Activated B cell treated with CpG ODN at 0.5 μM for 24 hours (primary cell): Measurements from ENCODE around the gene ABHD12. TPM values are rescaled to one million over a fixed set of nuclear protein-coding genes. Genes with fewer than 3 reads are reported as not detected.

Experiments used
- ATAC-seq: fragments of 200-7000 bp; cut with Tn5 transposase; one replicate; pipeline ENCODE4 v1.10.0; 2021; ENCODE audit warnings: low read depth, mild to moderate bottlenecking, moderate library complexity
- CTCF ChIA-PET: fragments of 350-600 bp; sonication (Branson Sonifier 250); formaldehyde crosslinking; loops from one replicate; lab custom pipeline; 2021; ENCODE audit warnings: antibody characterized with exemption; lab: Charles Lee
- POLR2A ChIA-PET: fragments of 350-600 bp; sonication (Branson Sonifier 250); formaldehyde crosslinking; loops from one replicate; lab custom pipeline; 2021; ENCODE audit warnings: antibody characterized with exemption; lab: Charles Lee
- DNase-seq: peaks from one replicate; pipeline ENCODE4 v3.0.0; 2022
- H3K27ac Mint-ChIP-seq: one replicate; pipeline ENCODE4 v1.8.0; 2020; ENCODE audit warnings: mixed read lengths
- H3K27me3 Mint-ChIP-seq: one replicate; pipeline ENCODE4 v1.8.0; 2021; ENCODE audit warnings: mixed read lengths
- H3K36me3 Mint-ChIP-seq: one replicate; pipeline ENCODE4 v1.8.0; 2021; ENCODE audit warnings: low read depth, mixed read lengths
- H3K4me1 Mint-ChIP-seq: one replicate; pipeline ENCODE4 v1.8.0; 2021; ENCODE audit warnings: mixed read lengths
- H3K4me3 Mint-ChIP-seq: one replicate; pipeline ENCODE4 v1.8.0; 2020; ENCODE audit warnings: mild to moderate bottlenecking, mixed read lengths
- H3K9me3 Mint-ChIP-seq: one replicate; pipeline ENCODE4 v1.8.0; 2020; ENCODE audit warnings: mixed read lengths
- intact Hi-C: fragments of 100-400 bp; cut with micrococcal nuclease; formaldehyde crosslinking; loops from one replicate; pipeline ENCODE4 v1.15.1; 2024
- total RNA-seq: library from RNA; stranded (reverse); gene quantifications from 2 replicates; pipeline ENCODE4 v1.2.3, GENCODE V29; 2022
- TF ChIP-seq, protein P1 (sequence below): fragments of 200-600 bp; IDR thresholded peaks from one replicate; pipeline ENCODE4 v1.8.0; 2022; ENCODE audit warnings: antibody characterized with exemption, mild to moderate bottlenecking

The ABHD12 gene
- total RNA-seq, 1 donor from 2014 or later, result 16.3 TPM

DNA sequence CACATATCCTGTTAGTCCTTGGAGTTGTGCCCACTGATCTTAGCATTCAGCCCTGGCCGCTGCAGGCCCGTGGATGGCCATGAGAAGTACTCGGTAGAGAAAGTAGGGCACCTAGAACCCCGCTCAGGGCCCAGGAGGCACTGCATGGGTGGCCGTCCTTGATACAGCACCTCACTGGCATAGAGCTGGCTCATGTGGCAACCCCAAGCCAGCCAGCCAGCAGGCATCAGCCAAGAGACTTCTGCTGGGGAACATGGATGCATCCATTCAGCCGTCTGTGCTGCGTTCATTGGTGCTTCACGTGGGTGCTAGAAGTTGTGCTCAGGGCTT lies 132.2 kb downstream of the ABHD12 start:
- no peak for ATAC-seq
- POLR2A ChIA-PET, result no interaction called here
- Mint-ChIP-seq H3K4me3 (no peak overlapping the region), H3K36me3 (peaks cover 36% of the 10 kb centered on the region), H3K27ac (no peak overlapping the region), H3K9me3 (no peaks in the 10 kb centered on the region), H3K4me1 (no peaks in the 10 kb centered on the region), H3K27me3 (no peaks in the 10 kb centered on the region)
- intact Hi-C loops, result no loop called here
- TF ChIP-seq, protein P1, sequence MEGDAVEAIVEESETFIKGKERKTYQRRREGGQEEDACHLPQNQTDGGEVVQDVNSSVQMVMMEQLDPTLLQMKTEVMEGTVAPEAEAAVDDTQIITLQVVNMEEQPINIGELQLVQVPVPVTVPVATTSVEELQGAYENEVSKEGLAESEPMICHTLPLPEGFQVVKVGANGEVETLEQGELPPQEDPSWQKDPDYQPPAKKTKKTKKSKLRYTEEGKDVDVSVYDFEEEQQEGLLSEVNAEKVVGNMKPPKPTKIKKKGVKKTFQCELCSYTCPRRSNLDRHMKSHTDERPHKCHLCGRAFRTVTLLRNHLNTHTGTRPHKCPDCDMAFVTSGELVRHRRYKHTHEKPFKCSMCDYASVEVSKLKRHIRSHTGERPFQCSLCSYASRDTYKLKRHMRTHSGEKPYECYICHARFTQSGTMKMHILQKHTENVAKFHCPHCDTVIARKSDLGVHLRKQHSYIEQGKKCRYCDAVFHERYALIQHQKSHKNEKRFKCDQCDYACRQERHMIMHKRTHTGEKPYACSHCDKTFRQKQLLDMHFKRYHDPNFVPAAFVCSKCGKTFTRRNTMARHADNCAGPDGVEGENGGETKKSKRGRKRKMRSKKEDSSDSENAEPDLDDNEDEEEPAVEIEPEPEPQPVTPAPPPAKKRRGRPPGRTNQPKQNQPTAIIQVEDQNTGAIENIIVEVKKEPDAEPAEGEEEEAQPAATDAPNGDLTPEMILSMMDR, result no peak
- CTCF ChIA-PET, result no interaction called here
- no peak for DNase-seq

DNA sequence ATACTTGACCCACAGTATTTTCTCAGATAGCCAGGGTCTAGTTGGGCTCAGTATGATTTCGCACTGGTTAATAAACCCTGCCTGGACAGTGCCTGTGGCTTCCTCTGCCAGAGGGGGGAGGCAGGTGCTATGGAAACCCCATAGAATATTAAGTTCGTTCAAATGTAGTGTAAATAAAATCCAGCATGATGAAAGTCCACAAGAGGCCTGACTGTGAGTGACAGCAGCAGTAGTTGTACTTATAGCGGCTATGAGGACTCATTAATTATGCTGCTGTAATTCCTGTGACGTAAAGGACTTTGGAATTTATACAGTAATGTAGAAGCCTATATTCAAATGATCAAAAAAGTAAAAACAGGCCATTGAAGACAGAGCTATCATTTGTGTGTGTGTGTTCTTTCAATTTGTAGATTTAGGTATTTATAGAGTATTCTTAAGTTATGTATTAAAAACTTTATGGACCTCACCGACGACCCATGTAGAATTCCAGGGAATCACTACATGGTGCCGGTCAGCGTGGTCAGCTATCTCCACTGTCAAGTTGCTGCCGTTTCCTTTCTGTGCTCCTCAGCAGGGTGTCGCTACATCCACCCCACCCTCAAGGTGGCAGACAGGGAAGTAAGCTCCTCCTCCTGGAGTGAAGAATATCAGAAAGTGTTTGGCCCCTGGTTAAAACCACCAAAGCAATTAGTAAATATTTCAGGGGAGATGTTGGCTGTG lies 132.7 kb downstream of the ABHD12 start:
- H3K4me3 Mint-ChIP-seq, result no peak overlapping the region
- TF ChIP-seq, protein P1, result no peak
- DNase-seq, result no peak
- H3K36me3 Mint-ChIP-seq, result peaks cover 36% of the 10 kb centered on the region
- H3K4me1 Mint-ChIP-seq, result no peaks in the 10 kb centered on the region
- no peaks in the 10 kb centered on the region for H3K9me3 Mint-ChIP-seq
- H3K27ac Mint-ChIP-seq, result no peak overlapping the region
- no peak for ATAC-seq
- ChIA-PET POLR2A (no interaction called here), CTCF (no interaction called here)
- intact Hi-C loops, result no loop called here
- no peaks in the 10 kb centered on the region for H3K27me3 Mint-ChIP-seq

DNA sequence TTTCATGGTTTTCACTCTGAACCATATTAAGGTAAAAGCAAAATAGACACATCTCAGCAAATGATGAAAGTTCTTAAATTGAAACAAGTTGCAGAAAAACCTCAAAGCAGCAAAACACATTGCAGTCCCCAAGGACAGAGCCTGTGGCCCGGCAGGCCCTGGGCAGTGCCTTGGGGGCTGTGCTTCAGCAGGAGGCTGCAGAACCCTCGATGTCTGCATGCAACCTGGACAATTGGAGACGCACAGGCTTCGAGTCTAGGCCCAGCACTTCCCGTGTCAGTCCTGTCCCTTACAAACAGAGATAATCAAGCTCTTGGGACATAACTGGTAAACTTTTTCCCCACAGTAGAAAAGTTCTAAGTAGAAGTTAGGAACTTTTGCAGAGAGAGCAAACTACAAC lies 133.5 kb downstream of the ABHD12 start:
- intact Hi-C loops, result no loop called here
- TF ChIP-seq, protein P1, result no peak
- peaks cover 36% of the 10 kb centered on the region for H3K36me3 Mint-ChIP-seq
- no peak for ATAC-seq
- H3K4me1 Mint-ChIP-seq, result no peaks in the 10 kb centered on the region
- no peak for DNase-seq
- CTCF ChIA-PET, result no interaction called here
- POLR2A ChIA-PET, result no interaction called here
- H3K27me3 Mint-ChIP-seq, result no peaks in the 10 kb centered on the region
- H3K9me3 Mint-ChIP-seq, result no peaks in the 10 kb centered on the region
- H3K4me3 Mint-ChIP-seq, result no peak overlapping the region
- H3K27ac Mint-ChIP-seq, result no peak overlapping the region

DNA sequence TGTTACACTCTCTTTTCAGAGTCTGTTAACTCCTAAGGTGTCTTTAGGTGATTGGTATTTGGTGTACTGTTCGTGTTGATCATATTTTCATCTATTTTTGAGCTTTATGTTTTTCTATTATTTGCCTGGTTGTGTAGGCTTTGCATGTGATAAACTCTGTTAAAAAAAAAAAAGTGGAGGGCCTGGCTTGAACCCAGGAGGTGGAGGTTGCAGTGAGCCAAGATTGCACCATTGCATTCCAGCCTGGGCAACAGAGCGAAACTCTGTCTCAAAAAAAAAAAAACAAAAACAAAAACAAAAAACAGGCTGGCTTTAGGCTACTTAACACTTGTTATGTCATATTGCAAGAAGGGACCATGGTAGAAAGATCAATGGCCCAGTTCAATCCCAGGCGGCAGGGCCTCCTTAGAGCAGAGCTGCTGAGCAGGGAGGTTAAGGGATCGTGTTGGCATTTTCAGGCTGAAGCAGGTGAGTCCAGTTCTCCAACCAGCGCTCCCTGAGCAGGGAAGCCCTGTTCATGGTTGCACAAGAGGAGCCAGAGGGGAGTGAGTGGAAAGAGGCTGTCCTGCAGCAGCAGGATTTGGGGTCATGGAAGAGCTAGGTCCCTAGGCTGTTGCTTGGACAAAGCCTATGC lies 134.3 kb downstream of the ABHD12 start:
- Mint-ChIP-seq H3K4me1 (no peaks in the 10 kb centered on the region), H3K27ac (no peak overlapping the region), H3K36me3 (peaks cover 28% of the 10 kb centered on the region), H3K4me3 (no peak overlapping the region), H3K9me3 (no peaks in the 10 kb centered on the region), H3K27me3 (no peaks in the 10 kb centered on the region)
- ATAC-seq, result no peak
- intact Hi-C loops, result no loop called here
- POLR2A ChIA-PET, result no interaction called here
- no peak for DNase-seq
- TF ChIP-seq, protein P1, result no peak
- CTCF ChIA-PET, result interaction anchor here (0.6 kb wide), 1 partner anchor 415 kb away, joined by 3 read pairs; no protein-coding TSS in a partner anchor

DNA sequence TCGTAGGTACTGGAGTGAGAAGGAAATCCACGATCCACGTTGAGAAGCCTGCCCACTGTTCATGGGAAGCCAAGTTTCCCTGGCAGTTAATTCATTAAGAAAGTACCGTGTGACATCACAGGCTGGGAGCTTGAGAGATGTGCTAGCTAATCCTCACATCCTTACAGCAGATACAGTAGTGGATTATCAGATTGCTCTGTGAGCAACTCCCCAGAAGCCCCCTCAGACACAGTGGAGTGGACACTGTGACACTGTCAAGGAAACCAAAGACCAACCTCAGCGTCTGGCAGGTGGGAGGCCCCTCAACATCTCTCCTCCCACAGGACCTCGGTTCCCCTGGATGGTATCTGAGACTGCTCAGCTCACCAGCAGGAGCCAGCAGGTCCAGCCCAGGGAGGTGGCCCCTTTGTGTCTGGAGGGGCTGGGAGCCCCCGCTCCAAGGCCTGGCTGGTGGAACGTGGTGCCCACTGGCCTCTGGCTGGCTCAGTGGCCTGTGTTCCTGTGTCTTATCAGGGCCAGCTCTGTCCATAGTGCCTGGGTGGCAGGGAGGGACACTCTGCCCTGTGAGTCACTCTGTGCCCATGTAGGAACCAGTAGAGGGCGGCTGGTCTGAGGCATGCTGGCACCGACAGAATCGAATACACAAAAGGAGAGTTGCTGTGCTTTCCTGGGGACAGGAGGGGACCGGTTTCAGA lies 135.5 kb downstream of the ABHD12 start:
- H3K27me3 Mint-ChIP-seq, result no peaks in the 10 kb centered on the region
- H3K36me3 Mint-ChIP-seq, result peaks cover 17% of the 10 kb centered on the region
- ChIA-PET POLR2A (no interaction called here), CTCF (no interaction called here)
- ATAC-seq (no peak), DNase-seq (no peak)
- TF ChIP-seq, protein P1, result no peak
- no peak overlapping the region for H3K4me3 Mint-ChIP-seq
- intact Hi-C loops, result no loop called here
- H3K4me1 Mint-ChIP-seq, result no peaks in the 10 kb centered on the region
- no peak overlapping the region for H3K27ac Mint-ChIP-seq
- H3K9me3 Mint-ChIP-seq, result no peaks in the 10 kb centered on the region
